ENCODE results near the gene SEMG1. TPM values are rescaled to one million over a fixed set of nuclear protein-coding genes. Genes with fewer than 3 reads are reported as not detected.

The SEMG1 gene
- total and polyA plus RNA-seq, 9 of the 15 experiments (the other 6 are each of a cell fraction or from before 2014, with no cell fraction given) = not detected

DNA sequence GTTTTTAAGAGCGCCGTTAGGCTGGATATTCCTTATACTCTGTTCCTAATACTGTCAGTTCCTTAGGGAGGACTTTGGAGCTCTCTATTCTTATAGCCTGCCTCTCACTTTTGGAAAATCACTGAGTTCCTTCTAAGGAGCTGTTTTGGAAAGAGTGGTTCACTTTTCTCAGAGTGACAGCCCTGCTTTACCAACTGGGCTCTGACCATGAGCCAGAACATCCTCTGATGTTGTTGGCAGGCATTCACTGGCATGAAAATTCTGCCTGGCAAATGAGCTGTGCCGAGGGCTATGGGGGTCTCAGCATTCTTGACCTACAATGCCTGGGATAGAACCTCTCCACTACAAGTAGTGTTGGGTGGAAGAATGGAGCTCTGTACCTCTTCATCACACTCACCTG, 14.9 kb upstream of the SEMG1 start (continued):
- TF ChIP-seq MNT (conservative IDR thresholded peaks at IDR 0.05) = no peak
- TF ChIP-seq, protein P1, sequence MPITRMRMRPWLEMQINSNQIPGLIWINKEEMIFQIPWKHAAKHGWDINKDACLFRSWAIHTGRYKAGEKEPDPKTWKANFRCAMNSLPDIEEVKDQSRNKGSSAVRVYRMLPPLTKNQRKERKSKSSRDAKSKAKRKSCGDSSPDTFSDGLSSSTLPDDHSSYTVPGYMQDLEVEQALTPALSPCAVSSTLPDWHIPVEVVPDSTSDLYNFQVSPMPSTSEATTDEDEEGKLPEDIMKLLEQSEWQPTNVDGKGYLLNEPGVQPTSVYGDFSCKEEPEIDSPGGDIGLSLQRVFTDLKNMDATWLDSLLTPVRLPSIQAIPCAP (CRISPR knock-in tag; IDR thresholded peaks at IDR 0.05; ENCODE audit: borderline replicate concordance) = no peak
- TF ChIP-seq RFX7 (CRISPR knock-in tag; IDR thresholded peaks at IDR 0.05) = no peak
- TF ChIP-seq, protein P2, sequence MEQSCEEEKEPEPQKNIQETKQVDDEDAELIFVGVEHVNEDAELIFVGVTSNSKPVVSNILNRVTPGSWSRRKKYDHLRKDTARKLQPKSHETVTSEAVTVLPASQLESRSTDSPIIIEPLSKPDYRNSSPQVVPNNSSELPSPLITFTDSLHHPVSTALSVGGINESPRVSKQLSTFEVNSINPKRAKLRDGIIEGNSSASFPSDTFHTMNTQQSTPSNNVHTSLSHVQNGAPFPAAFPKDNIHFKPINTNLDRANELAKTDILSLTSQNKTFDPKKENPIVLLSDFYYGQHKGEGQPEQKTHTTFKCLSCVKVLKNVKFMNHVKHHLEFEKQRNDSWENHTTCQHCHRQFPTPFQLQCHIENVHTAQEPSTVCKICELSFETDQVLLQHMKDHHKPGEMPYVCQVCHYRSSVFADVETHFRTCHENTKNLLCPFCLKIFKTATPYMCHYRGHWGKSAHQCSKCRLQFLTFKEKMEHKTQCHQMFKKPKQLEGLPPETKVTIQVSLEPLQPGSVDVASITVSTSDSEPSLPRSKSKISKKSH (CRISPR knock-in tag; IDR thresholded peaks at IDR 0.05) = no peak
- TF ChIP-seq SIN3A (IDR thresholded peaks at IDR 0.05; ENCODE audit: borderline replicate concordance in 2 of 2, control insufficient read depth in 1 of 2, low read depth in 2 of 2, low read length in 2 of 2) = no peak

GRCh38 chr20:45193331-45193730, 13.5 kb upstream of the SEMG1 start:
- no peaks in the 10 kb centered on the region for H3K4me1 ChIP-seq (replicated peaks in 1 of 2; ENCODE audit: control insufficient read depth in 2 of 2, insufficient read depth in 2 of 2, low read length in 2 of 2)
- H3K4me3 ChIP-seq = no peak overlapping the region
- no peak overlapping the region for H2AFZ ChIP-seq (ENCODE audit: low read depth, low read length)
- H3K9ac ChIP-seq (ENCODE audit: insufficient read depth in 1 of 2, low read depth in 2 of 2, low read length in 2 of 2) = no peak overlapping the region
- H3K27me3 ChIP-seq (ENCODE audit: control insufficient read depth in 2 of 2, insufficient read depth in 2 of 2, low read length in 2 of 2) = peaks cover 0 to 2% of the 10 kb centered on the region in 2 experiments; a peak in 2 of 5 replicates
- DNase-seq (ENCODE audit: extremely low read depth in 1 of 4, low spot score in 3 of 4) = no peak
- no peaks in the 10 kb centered on the region for H3K9me3 ChIP-seq (replicated peaks; ENCODE audit: control insufficient read depth, insufficient read depth, low read depth, low read length)
- no peak overlapping the region for H3K4me2 ChIP-seq (ENCODE audit: insufficient read depth, low read length)
- H3K79me2 ChIP-seq (ENCODE audit: control insufficient read depth, insufficient read depth, low read length) = no peaks in the 10 kb centered on the region
- intact Hi-C loops (cut with micrococcal nuclease) = no loop called here
- H3K27ac ChIP-seq (ENCODE audit: extremely low read depth, low read depth, low read length) = no peak overlapping the region
- H3K9me1 ChIP-seq (ENCODE audit: control insufficient read depth, insufficient read depth, low read length) = no peaks in the 10 kb centered on the region
- no peak for TF ChIP-seq BRD9 (IDR thresholded peaks at IDR 0.05; ENCODE audit: low read depth, partially characterized antibody)
- no peak for TF ChIP-seq MBD2 (IDR thresholded peaks at IDR 0.05; ENCODE audit: borderline replicate concordance, low read depth)
- TF ChIP-seq CHD2 (IDR thresholded peaks at IDR 0.05; ENCODE audit: low read depth, low read length) = no peak
- no peak for TF ChIP-seq MYC (IDR thresholded peaks at IDR 0.05; ENCODE audit: low read depth, low read length)
- TF ChIP-seq MYC (CRISPR knock-in tag; IDR thresholded peaks at IDR 0.05; ENCODE audit: borderline replicate concordance, low read depth) = no peak
- TF ChIP-seq TOE1 (IDR thresholded peaks at IDR 0.05; ENCODE audit: borderline replicate concordance) = no peak
- TF ChIP-seq TOE1 (CRISPR knock-in tag; IDR thresholded peaks at IDR 0.05; ENCODE audit: borderline replicate concordance, low read depth) = no peak
- no peak for TF ChIP-seq ERF (CRISPR knock-in tag; IDR thresholded peaks at IDR 0.05)
- TF ChIP-seq NFXL1 (CRISPR knock-in tag; IDR thresholded peaks at IDR 0.05) = no peak
- no peak for TF ChIP-seq ZNF143 (CRISPR knock-in tag; IDR thresholded peaks at IDR 0.05)
- no peak for TF ChIP-seq ARNT (IDR thresholded peaks at IDR 0.05)
- no peak for TF ChIP-seq POU5F1 (IDR thresholded peaks at IDR 0.05; ENCODE audit: borderline replicate concordance, low read depth, low read length, partially characterized antibody)
- WGBS (ENCODE audit: insufficient coverage, low coverage, missing lambda C conversion rate) = 3% methylated on average over 2 of the region's 2 CpGs
- no TSS peak for BruUV-seq (replicated peaks)
- ChIA-PET POLR2A (no interaction called here), CTCF (ENCODE audit: low intra/inter-chr PET ratio) (no interaction called here)
- no peak for ATAC-seq
- FAIRE-seq = no peak
- no peaks in the 10 kb centered on the region for H4K20me1 ChIP-seq (replicated peaks; ENCODE audit: control insufficient read depth, insufficient read depth, low read length)
- in situ Hi-C loops (cut with MboI) = no loop called here
- no peaks in the 10 kb centered on the region for H3K36me3 ChIP-seq (ENCODE audit: control insufficient read depth, insufficient read depth, low read length)

Data from K562 (cell line).